Mesothelial cell of epicardium (in vitro differentiated cells): ENCODE measurements around the gene PPIL1. TPM values are rescaled to one million over a fixed set of nuclear protein-coding genes. Genes with fewer than 3 reads are reported as not detected.

ENCODE experiments used
- DNase-seq, 2 experiments: peaks; one replicate each; pipeline ENCODE4 v3.0.0; 2021; ENCODE audit warnings: low spot score in 2 of 2; ENCODE audit not compliant: unreplicated experiment in 2 of 2
- H3K27ac Mint-ChIP-seq: 2 replicates; pipeline ENCODE4 v1.8.0; 2021; ENCODE audit warnings: mixed read lengths
- H3K27me3 Mint-ChIP-seq: 2 replicates; pipeline ENCODE4 v1.8.0; 2021; ENCODE audit warnings: low read depth, mixed read lengths
- H3K36me3 Mint-ChIP-seq: 2 replicates; pipeline ENCODE4 v1.8.0; 2021; ENCODE audit warnings: mixed read lengths
- H3K4me1 Mint-ChIP-seq: 2 replicates; pipeline ENCODE4 v1.8.0; 2021; ENCODE audit warnings: mixed read lengths
- H3K4me3 Mint-ChIP-seq: 2 replicates; pipeline ENCODE4 v1.8.0; 2021; ENCODE audit warnings: mild to moderate bottlenecking, moderate library complexity, mixed read lengths
- H3K9me3 Mint-ChIP-seq: 2 replicates; pipeline ENCODE4 v1.8.0; 2021; ENCODE audit warnings: mixed read lengths
- CTCF ChIP-seq: fragments of 200-600 bp; sonication (generic); IDR thresholded peaks from one replicate; pipeline ENCODE4 v1.5.0; 2021; ENCODE audit warnings: antibody characterized with exemption; ENCODE audit not compliant: unreplicated experiment
- total RNA-seq: library from RNA; stranded (reverse); gene quantifications from 3 replicates; pipeline ENCODE4 v1.2.1, GENCODE V29; 2021

The PPIL1 gene
- total RNA-seq, 1 donor from 2014 or later: 32.7 TPM

GRCh38 chr6:36865835-36866234, 8.8 kb downstream of the PPIL1 start:
- H3K9me3 Mint-ChIP-seq: no peaks in the 10 kb centered on the region
- DNase-seq: no peak
- no peaks in the 10 kb centered on the region for H3K27me3 Mint-ChIP-seq
- H3K4me3 Mint-ChIP-seq: no peak overlapping the region
- H3K4me1 Mint-ChIP-seq: peaks cover 11% of the 10 kb centered on the region
- peaks cover 32% of the 10 kb centered on the region for H3K36me3 Mint-ChIP-seq
- no peak for TF ChIP-seq CTCF
- H3K27ac Mint-ChIP-seq: no peak overlapping the region

GRCh38 chr6:36863670-36864540, 10.7 kb downstream of the PPIL1 start:
- H3K4me1 Mint-ChIP-seq: peaks cover 12% of the 10 kb centered on the region
- no peak overlapping the region for H3K27ac Mint-ChIP-seq
- TF ChIP-seq CTCF: no peak
- no peaks in the 10 kb centered on the region for H3K27me3 Mint-ChIP-seq
- no peak overlapping the region for H3K4me3 Mint-ChIP-seq
- no peak for DNase-seq
- H3K9me3 Mint-ChIP-seq: no peaks in the 10 kb centered on the region
- peaks cover 29% of the 10 kb centered on the region for H3K36me3 Mint-ChIP-seq

GRCh38 chr6:36862848-36863382, 11.7 kb downstream of the PPIL1 start:
- DNase-seq: no peak
- H3K36me3 Mint-ChIP-seq: peaks cover 34% of the 10 kb centered on the region
- H3K27ac Mint-ChIP-seq: no peak overlapping the region
- H3K9me3 Mint-ChIP-seq: no peaks in the 10 kb centered on the region
- no peak for TF ChIP-seq CTCF
- H3K4me3 Mint-ChIP-seq: no peak overlapping the region
- H3K4me1 Mint-ChIP-seq: peaks cover 16% of the 10 kb centered on the region
- no peaks in the 10 kb centered on the region for H3K27me3 Mint-ChIP-seq

GRCh38 chr6:36862164-36862847, 12.3 kb downstream of the PPIL1 start:
- no peak overlapping the region for H3K27ac Mint-ChIP-seq
- peaks cover 30% of the 10 kb centered on the region for H3K36me3 Mint-ChIP-seq
- H3K9me3 Mint-ChIP-seq: no peaks in the 10 kb centered on the region
- H3K27me3 Mint-ChIP-seq: no peaks in the 10 kb centered on the region
- H3K4me1 Mint-ChIP-seq: peaks cover 10% of the 10 kb centered on the region
- DNase-seq: no peak
- no peak for TF ChIP-seq CTCF
- no peak overlapping the region for H3K4me3 Mint-ChIP-seq

GRCh38 chr6:36860126-36860525, 14.5 kb downstream of the PPIL1 start:
- no peak for TF ChIP-seq CTCF
- Mint-ChIP-seq H3K9me3 (no peaks in the 10 kb centered on the region), H3K4me1 (peaks cover 8% of the 10 kb centered on the region), H3K36me3 (peaks cover 36% of the 10 kb centered on the region), H3K4me3 (no peak overlapping the region), H3K27me3 (no peaks in the 10 kb centered on the region), H3K27ac (no peak overlapping the region)
- no peak for DNase-seq
